GM12891 (cell line): Measurements from ENCODE around the gene SMIM43.
"Not testable (repeated sequence)": the region's sequence is repeated elsewhere in the genome, so short reads cannot be mapped to it uniquely, and the experiment has no call there.

Experiments used
- DNase-seq: peaks from one replicate; pipeline ENCODE4 v3.0.0; 2011; ENCODE audit warnings: low spot score; ENCODE audit not compliant: insufficient read length
- FAIRE-seq: peaks from 2 replicates; lab custom pipeline; 2011; peaks lifted over from hg19 to GRCh38; lab: Jason Lieb, UNC
- PAX5 ChIP-seq: IDR thresholded peaks from 2 replicates; pipeline ENCODE4 v1.6.1; 2011; ENCODE audit warnings: low read length, moderate library complexity, mild to moderate bottlenecking; ENCODE audit not compliant: insufficient read depth, severe bottlenecking
- POLR2A ChIP-seq: IDR thresholded peaks from 2 replicates; pipeline ENCODE4 v1.6.1; 2011; ENCODE audit warnings: low read depth, low read length, control low read depth
- POLR2AphosphoS5 ChIP-seq: IDR thresholded peaks from 2 replicates; pipeline ENCODE4 v1.6.1; 2011; ENCODE audit warnings: low read depth, low read length, control low read depth
- POU2F2 ChIP-seq: IDR thresholded peaks from 2 replicates; pipeline ENCODE4 v1.6.1; 2011; ENCODE audit warnings: low read depth, mild to moderate bottlenecking, control low read depth, low read length, moderate library complexity
- SPI1 ChIP-seq: IDR thresholded peaks from 2 replicates; pipeline ENCODE4 v1.6.1; 2011; ENCODE audit warnings: low read depth, low read length, control low read depth
- TAF1 ChIP-seq: IDR thresholded peaks from 2 replicates; pipeline ENCODE4 v1.6.1; 2011; ENCODE audit warnings: low read depth, low read length, control low read depth

The SMIM43 gene

DNA sequence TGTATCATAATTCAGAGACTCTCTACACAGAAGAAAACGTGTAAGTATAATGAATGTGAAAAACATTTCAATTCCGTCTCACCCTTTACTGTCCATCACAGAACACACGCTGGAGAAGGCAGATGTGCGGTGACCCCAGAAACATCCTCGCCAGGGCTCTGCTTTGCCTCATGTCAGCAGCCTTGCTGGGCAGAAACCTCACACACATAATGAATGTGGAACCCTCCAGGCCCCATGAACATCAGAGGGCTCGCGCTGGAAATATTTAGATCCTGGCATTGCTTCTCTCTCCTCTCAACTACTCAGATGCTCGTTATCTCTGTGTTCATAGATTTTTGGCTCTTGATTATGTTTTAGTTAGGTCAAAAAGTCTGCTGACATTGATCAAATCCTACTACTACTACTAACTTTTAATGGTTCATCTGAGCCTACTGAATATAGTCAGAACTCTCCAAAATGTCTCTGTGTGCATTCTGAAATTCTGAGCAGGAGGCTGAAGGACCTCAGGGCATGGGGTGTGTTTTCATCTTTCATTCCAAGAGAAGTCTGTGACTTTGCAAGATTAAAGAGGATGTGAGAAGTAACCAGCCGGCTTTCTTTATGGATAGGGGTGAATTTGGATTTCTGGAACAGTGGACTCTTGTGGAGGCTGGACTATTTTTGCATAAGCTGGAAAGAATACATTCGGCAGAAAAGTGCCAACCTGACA, 27.0 kb downstream of the SMIM43 start:
- FAIRE-seq (no peak), DNase-seq (no peak)
- TF ChIP-seq SPI1 (no peak), TAF1 (no peak), POU2F2 (no peak), POLR2A (no peak), POLR2AphosphoS5 (no peak), PAX5 (no peak)

DNA sequence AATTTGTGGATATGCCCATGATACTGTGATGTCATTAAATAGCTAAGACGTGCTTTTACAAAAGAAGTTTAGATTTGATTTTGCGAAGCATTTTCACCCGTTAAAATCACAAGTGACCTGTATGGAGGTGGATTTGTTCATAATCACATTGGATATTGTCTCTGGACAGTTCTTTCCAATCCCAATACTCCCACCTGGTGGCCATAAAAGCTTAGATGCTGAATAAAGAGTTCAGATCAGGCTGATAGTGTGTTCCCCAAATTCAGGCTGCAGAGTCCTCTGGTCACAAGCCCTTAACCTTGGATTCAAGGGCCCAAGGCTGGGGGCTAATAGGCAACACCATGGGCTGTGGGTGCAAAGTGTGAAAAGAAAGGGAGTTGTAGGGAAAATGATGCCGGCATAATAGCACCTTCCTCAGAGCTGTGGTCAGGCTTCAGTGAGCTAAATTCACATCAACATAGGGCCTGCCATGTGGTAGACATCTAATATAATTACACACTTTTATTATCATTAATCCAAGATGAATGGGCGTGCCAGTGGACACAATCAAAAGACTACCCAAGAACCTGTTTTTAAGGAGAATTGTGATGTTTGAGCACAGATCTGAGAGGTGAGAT, 28.1 kb downstream of the SMIM43 start:
- FAIRE-seq: no peak
- TF ChIP-seq PAX5 (no peak), POLR2A (no peak)
- DNase-seq: no peak

DNA sequence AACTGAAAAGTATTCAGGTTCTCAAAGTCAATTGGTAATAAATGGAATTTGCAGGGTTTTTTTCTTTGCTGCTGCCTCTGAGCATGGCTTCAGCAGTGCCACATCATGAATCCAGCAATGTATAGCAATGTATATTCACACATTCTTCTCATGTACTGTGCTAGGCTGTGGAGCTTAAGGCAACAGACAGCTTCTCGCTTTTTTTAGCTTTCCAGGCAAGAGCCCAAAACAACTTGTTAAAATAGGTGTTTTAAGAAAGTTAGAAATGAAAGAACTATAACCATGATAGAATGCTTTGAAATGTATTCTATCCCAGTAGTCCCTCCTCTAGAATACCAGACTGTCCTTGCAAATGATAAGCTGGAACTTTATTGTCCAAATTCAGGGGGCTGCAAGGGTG, 30.4 kb downstream of the SMIM43 start:
- TF ChIP-seq TAF1: no peak
- TF ChIP-seq POLR2AphosphoS5: no peak
- no peak for DNase-seq
- no peak for FAIRE-seq

DNA sequence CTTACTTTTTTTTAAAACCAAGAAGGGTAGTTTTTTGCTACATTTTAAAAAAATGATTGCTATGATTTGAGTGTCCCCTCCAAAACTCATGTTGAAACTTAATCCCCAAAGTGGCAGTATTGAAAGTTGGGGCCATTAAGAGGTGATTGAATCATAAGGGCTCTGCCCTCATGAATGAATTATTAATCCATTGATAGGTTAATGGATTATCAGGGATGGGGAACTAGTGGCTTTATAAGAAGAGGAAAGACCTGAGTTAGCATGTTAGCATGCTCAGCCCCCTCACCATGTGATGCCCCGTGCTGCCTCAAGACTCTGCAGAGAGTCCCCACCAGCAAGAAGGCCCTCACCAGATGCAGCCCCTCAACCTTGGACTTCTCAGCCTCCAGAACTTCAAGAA, 31.0 kb downstream of the SMIM43 start:
- TF ChIP-seq SPI1 (no peak), TAF1 (no peak), PAX5 (no peak), POLR2AphosphoS5 (no peak), POU2F2 (no peak), POLR2A (no peak)
- DNase-seq (no peak), FAIRE-seq (no peak)

DNA sequence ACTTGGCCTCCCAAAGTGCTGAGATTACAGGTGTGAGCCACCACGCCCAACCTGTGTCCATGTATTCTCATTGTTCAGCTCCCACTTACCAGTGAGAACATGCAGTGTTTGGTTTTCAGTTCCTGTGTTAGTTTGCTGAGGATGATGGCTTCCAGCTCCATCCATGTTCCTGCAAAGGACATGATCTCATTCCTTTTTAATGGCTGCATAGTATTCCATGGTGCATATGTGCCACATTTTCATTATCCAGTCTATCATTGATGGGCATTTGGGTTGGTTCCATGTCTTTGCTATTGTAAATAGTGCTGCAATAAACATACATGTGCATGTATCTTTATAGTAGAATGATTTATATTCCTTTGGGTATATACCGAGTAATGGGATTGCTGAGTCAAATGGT, 35.2 kb downstream of the SMIM43 start:
- not testable (repeated sequence) for DNase-seq, FAIRE-seq

DNA sequence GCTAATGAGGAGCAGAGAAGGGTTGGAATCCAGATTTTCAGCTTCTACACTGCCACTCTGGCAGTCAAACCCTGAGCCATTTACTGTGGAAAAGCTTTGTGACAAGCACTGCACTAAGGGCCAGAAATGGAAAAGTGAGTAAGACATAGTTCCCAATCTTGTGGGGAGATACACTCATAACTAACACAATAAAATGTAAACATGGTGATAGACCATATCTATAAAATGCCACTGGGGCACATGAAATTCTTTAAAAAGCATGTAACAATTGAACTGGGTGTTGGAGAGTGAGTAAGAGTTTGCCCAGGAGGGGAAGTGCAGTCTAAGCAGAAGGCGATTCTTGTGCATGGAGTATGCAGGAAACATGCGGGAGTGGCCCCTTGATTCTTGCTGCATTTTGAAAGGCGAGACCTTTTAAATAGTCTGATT, 36.2 kb downstream of the SMIM43 start:
- no peak for FAIRE-seq
- TF ChIP-seq POLR2AphosphoS5: no peak
- TF ChIP-seq TAF1: no peak
- no peak for TF ChIP-seq PAX5
- TF ChIP-seq POU2F2: no peak
- TF ChIP-seq POLR2A: no peak
- no peak for TF ChIP-seq SPI1
- no peak for DNase-seq

DNA sequence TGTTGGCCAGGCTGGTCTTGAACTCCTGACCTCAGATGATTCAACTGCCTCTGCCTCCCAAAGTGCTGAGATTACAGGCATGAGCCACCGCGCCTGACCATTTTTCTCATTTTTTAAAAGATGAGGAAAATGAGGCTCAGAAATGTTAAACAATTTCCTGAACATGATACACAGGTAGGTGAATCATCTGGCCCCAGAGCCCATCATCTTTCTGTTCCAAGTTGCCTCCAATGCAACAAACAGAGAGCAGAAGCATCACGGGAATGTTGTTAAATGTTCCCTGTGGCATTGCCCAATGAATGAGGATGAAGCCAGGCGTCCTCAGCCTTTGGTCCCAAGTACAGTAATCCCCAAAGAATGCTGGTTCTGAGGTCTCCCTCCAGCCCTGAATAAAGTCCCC, 36.9 kb downstream of the SMIM43 start:
- FAIRE-seq: no peak
- no peak for TF ChIP-seq POLR2AphosphoS5
- TF ChIP-seq POU2F2: no peak
- no peak for TF ChIP-seq POLR2A
- no peak for TF ChIP-seq SPI1
- no peak for TF ChIP-seq PAX5
- no peak for TF ChIP-seq TAF1
- DNase-seq: no peak

DNA sequence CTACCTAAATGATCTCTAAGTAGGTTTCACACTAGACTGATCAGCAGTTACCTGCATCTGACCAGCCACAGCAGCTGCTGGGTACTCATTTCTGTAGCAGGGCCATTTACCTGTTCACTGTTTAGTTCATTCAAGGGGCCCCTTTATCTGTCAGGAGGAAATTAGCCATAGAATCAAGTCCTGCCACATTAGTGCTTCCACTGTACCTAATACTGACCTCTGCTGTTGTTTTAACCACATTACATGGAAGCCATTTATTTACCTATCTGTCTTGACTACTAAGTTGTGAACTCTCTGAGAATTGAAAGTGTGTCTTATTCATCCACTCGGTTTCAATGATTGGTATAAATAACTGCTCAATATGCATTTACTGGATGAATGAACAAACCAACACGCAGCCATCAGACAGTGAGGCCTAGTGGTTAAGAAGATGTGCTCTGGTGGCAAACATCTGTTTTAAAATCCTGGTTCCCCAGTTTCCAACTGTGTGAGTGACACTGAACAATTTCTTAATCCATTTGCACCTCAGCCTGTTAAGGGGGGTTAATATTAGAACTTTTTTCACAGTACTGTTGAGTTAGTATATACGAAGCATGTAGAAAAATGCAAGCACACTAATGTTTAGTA, 38.2 kb downstream of the SMIM43 start:
- FAIRE-seq: peak; percentile 87
- TF ChIP-seq POLR2AphosphoS5: no peak
- TF ChIP-seq SPI1: no peak
- TF ChIP-seq POLR2A: no peak
- TF ChIP-seq POU2F2: no peak
- no peak for TF ChIP-seq PAX5
- TF ChIP-seq TAF1: no peak
- no peak for DNase-seq

DNA sequence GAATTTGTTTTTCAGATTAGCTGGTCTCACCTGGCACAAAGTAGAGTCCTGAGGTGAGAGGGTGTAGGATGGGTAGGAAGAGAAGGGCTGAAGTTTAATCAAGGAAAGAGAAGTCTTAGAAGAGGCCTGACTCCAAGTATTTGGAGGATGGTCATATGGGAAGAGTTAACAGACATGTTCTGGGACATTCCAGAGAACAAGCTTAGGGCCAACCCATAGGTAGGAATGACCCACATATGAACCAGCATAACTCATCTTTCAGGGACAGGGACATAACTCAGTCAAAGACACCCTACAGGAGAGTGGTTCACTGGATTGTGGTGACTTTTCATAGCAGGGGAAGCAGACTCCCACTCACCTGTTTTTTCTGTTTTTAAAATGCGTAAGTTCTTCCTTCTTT, 40.3 kb downstream of the SMIM43 start:
- no peak for TF ChIP-seq TAF1
- TF ChIP-seq SPI1: no peak
- TF ChIP-seq POLR2AphosphoS5: no peak
- TF ChIP-seq PAX5: no peak
- no peak for TF ChIP-seq POU2F2
- TF ChIP-seq POLR2A: no peak
- no peak for DNase-seq
- FAIRE-seq: peak; percentile 56

DNA sequence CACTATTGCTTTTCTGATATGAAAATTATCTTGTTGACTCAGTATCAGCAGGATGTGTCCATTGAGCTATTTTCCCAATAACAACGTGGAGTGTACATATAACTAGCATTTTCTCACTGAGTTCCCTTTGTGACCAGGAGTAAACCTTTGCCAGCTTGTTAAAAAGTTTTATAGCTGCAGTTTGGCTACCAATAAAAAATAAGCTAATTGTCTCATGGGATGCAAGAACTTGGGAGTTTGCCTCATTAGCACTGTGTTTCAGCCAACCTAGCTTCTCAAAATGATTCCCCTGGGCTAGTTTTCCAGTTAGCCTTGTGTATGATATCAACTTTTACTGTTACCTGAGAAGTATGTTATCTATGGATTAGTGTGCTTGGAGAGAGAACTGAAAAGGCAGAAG, 43.3 kb downstream of the SMIM43 start:
- no peak for DNase-seq
- no peak for FAIRE-seq
- TF ChIP-seq SPI1 (no peak), POLR2A (no peak), TAF1 (no peak), POU2F2 (no peak), PAX5 (no peak), POLR2AphosphoS5 (no peak)
